Activated naive CD8-positive, alpha-beta T cell (primary cell): ENCODE results near the gene PXN.
"Not testable (repeated sequence)": the region's sequence is repeated elsewhere in the genome, so short reads cannot be mapped to it uniquely, and the experiment has no call there.

Source experiments
- H3K27ac Mint-ChIP-seq: one replicate; pipeline ENCODE4 v1.8.0; 2021; ENCODE audit warnings: mixed read lengths
- H3K27me3 Mint-ChIP-seq: one replicate; pipeline ENCODE4 v1.8.0; 2021; ENCODE audit warnings: mixed read lengths
- H3K36me3 Mint-ChIP-seq: one replicate; pipeline ENCODE4 v1.8.0; 2021; ENCODE audit warnings: mixed read lengths
- H3K4me1 Mint-ChIP-seq: one replicate; pipeline ENCODE4 v1.8.0; 2021; ENCODE audit warnings: low read depth, mixed read lengths
- H3K4me3 Mint-ChIP-seq: one replicate; pipeline ENCODE4 v1.8.0; 2021; ENCODE audit warnings: mild to moderate bottlenecking, mixed read lengths
- H3K9me3 Mint-ChIP-seq: one replicate; pipeline ENCODE4 v1.8.0; 2021; ENCODE audit warnings: low read depth, mixed read lengths

PXN gene

DNA sequence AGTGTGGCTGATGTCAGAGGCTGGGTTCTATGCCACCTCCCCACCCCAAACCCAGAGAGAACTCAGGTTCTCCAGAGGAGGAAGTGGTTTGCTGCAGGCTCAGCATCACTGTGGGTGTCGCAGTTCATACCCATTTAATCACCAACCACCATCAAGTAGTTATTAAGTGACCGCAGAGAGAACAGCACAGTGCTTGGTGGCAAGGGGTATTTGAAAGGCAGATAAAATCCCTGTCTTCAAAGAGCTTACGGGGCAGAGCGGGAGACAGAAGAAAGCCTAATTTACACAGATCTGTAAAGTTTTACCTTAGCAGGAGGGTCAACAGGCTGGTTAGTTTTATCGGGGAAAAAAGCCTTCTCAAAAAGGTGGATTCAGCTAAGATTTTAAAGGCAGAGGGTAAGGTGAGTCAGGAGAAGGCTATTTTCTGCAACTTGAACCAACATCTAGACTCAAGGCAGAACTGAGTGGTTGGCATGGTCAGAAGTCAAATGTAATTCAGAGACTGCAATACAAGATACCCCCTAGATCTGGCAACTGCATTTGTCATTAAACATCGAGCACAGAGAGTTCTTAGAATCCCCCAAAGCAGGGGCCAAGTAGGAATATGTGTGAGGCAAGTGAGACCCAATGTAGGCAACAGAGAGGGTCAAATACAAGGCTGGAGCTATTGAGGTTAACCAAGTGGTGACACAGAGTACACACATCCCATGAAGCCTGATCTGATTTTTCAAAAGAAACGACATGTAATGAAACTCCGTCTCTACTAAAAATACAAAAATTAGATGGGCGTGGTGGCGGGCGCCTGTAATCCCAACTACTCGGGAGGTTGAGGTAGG is 13.2 kb downstream of the PXN start:
- H3K27me3 Mint-ChIP-seq = no peaks in the 10 kb centered on the region
- H3K4me3 Mint-ChIP-seq = peak overlapping the region; percentile 78
- no peaks in the 10 kb centered on the region for H3K9me3 Mint-ChIP-seq
- H3K36me3 Mint-ChIP-seq = peaks cover 9% of the 10 kb centered on the region
- peaks cover 86% of the 10 kb centered on the region for H3K4me1 Mint-ChIP-seq
- peak overlapping the region; percentile 86 for H3K27ac Mint-ChIP-seq

DNA sequence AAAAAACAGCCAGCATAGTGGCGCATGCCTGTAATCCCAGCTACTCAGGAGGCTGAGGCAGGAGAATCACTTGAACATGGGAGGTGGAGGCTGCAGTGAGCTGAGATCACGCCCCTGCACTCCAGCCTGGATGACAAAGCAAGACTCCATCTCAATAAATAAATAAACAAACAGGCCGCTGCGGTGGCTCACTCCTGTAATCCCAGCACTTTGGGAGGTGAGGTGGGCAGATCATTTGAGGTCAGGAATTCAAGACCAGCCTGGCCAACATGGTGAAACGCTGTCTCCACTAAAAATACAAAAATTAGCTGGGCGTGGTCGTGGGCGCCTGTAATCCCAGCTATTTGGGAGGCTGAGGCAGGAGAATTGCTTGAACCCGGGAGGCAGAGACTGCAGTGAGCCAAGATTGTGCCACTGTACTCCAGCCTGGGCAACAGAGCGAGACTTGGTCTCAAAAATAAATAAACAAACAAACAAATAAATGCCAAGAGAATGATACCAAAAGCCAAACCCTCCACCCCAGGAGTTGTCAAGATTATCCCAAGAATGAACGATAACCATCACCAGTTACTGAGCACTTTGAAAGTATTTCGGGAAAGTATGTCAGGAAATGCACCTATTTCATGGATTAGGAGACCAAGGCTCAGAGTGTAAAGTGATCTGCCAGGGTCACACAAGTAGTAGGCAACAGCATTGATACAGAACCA is 14.0 kb downstream of the PXN start:
- H3K9me3 Mint-ChIP-seq, H3K27me3 Mint-ChIP-seq, H3K36me3 Mint-ChIP-seq: not testable (repeated sequence)
- Mint-ChIP-seq H3K4me3 (peak overlapping the region; percentile 78), H3K27ac (peak overlapping the region; percentile 86), H3K4me1 (peaks cover 86% of the 10 kb centered on the region)

DNA sequence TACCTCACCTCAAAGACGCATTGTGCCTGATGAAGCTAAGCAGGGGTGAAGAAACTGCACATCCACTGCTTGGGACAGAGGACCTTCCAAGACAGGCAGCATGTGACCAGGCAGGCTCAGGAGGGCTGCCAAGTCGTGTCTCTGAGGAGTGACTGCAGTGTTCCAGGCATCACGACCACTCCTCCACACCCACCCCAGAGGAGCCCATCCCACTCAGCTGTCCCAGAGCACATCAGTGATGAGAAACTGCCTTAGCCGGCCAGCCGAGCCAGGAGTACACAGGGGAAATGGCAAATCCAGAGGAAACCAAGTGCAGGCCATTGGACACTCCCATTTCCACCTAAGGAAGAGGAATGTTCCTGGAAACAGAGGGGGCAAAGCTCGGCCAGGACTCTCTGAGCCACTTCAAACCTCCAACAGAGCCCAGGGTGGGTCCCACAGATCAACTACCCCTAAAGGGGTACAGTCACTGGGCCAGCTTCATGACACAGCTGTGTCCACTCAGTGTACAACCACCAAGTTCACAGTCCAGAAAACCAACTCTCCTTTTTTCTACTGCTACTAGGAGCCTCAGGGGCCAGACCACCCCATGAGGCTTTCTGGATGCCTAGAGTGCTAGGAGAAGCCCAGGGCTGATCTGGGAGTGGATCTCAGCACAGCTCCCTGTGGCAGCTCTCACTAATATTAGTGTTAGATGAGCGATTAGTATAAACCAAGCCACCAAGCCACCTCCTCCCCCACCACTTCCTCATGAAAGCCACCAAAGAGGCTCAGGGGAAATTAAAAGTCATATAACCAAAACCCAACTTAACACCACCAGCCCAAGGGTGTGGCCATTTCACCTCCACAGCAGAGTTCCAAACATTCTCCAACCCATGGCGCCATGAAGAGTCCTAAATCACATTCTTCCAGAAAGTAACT is 15.4 kb downstream of the PXN start:
- Mint-ChIP-seq H3K27ac (peak overlapping the region; percentile 80), H3K4me3 (peak overlapping the region; percentile 70), H3K36me3 (peaks cover 9% of the 10 kb centered on the region), H3K9me3 (no peaks in the 10 kb centered on the region), H3K27me3 (no peaks in the 10 kb centered on the region), H3K4me1 (peaks cover 82% of the 10 kb centered on the region)

DNA sequence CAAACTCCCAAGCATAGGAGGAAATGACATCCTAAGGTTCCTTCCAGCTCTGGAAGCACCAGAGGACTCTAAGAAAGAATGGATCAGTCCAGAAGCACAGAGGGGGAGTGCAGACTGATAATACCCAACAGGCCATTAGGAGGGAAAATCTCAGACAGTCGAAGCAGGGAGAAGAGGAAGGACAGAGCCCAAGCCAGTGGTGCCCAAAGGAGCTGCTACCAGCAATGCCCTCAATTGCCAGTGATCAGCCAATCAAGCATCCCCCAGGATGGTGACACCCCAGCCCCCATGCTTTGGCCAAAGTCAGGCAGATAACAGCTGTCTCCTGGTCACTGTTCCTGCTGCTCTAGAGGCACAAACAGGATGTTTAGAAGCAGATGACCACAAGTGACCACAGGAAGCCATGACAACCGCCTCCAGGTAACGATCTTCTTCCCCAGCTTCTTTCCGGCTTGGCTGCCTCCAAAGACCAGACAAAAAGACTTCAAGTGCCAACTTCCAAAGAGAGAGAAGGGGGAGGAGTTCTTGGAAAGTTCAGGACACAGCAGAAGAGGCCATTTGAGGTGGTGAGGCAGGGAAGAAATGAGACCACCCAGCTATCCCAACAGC is 16.2 kb downstream of the PXN start:
- Mint-ChIP-seq H3K36me3 (peaks cover 5% of the 10 kb centered on the region), H3K9me3 (no peaks in the 10 kb centered on the region), H3K4me1 (peaks cover 77% of the 10 kb centered on the region), H3K27me3 (no peaks in the 10 kb centered on the region), H3K4me3 (peak overlapping the region; percentile 70), H3K27ac (peak overlapping the region; percentile 46)

DNA sequence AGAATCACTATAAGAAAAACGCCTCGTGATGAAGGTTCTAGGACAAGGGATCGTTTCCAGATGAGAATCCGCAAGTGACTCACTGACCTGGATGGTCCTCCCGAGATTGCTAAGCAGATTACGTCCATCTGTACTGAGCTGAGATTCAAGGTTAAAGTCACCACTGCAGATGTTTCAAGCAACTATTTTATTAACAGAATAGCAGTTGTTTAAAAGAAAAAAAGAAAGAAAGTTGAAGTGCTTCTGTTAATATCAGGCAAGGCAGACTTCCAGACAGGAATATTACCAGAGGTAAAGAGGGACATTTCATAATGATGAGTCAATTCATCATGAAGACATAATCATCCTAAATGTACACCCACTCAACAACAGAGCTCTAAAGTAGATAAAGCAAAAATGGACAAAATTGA is 17.9 kb downstream of the PXN start:
- peaks cover 3% of the 10 kb centered on the region for H3K36me3 Mint-ChIP-seq
- peaks cover 76% of the 10 kb centered on the region for H3K4me1 Mint-ChIP-seq
- no peaks in the 10 kb centered on the region for H3K27me3 Mint-ChIP-seq
- no peaks in the 10 kb centered on the region for H3K9me3 Mint-ChIP-seq
- peak overlapping the region; percentile 30 for H3K4me3 Mint-ChIP-seq
- peak overlapping the region; percentile 64 for H3K27ac Mint-ChIP-seq

DNA sequence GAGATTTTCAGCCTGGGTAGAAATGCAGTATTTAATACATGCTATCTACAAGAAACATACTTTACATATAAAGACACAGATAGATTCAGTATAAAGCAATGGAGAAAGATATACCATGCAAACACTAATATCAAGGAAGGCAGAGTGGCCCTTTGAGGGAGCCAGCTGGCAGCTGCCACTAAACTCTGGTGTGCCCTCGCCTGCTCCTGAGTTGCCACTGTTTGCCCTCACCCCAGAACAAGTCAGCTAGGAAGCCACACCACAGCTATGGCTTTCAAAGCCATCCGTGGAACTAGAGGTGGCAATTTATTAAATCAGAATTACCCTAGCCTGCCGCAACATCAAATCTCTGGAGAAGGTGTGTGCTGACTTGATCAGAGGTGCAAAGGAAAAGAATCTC is 18.3 kb downstream of the PXN start:
- H3K4me3 Mint-ChIP-seq = peak overlapping the region; percentile 30

DNA sequence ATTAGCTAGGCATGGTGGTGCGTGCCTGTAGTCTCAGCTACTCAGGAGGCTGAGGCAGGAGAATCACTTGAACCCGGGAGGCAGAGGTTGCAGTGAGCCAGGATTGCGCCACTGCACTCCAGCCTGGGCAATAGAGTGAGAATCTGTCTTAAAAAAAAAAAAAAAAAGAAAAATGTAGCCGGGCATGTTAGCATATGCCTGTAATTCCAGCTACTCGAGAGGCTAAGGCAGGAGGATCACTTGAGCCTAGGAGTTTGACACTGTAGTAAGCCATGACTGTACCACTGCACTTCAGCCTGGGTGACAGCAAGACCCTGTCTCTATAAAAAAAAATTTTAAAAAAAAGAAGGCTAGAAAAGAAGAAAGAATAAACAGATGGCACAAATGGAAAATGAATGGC is 18.8 kb downstream of the PXN start:
- H3K36me3 Mint-ChIP-seq, H3K4me3 Mint-ChIP-seq, H3K27me3 Mint-ChIP-seq, H3K27ac Mint-ChIP-seq, H3K9me3 Mint-ChIP-seq: not testable (repeated sequence)
- H3K4me1 Mint-ChIP-seq = peaks cover 74% of the 10 kb centered on the region

More for the DNA sequence above, 18.3 kb downstream of the PXN start:
- Mint-ChIP-seq H3K9me3 (no peaks in the 10 kb centered on the region), H3K27ac (peak overlapping the region; percentile 2), H3K36me3 (peaks cover 3% of the 10 kb centered on the region), H3K4me1 (peaks cover 75% of the 10 kb centered on the region), H3K27me3 (no peaks in the 10 kb centered on the region)

DNA sequence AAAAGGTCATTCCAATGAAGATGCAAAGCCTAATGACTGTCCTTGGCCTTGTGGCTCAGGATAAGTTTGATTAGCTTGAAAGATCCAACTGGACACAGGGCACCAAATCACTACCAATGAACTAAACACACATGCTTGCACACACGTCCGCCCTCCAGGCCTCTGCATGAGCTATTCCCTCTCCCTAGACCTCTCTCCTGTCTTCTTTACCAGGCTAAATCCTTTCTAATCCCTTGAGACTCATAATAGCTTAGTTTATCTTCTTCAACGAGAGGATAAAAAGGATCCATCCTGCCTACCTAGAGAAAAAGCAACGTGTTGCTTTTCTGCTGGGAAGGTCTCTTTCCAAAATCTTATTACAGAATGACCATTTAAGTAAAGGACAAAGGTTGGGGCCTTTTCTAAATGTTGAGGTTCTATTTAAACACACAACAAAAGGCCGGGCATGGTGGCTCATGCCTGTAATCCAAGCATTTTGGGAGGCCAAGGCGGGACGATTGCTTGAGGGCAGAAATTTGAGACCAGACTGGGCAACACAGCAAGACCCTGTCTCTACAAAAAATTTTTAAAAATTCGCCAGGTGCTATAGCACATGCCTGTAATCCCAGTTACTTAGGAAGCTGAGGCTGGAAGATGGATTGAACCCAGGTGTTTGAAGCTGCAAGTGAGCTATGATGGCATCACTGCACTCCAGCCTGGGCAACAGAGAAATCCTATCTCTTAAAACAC is 22.4 kb downstream of the PXN start:
- no peaks in the 10 kb centered on the region for H3K27me3 Mint-ChIP-seq
- H3K27ac Mint-ChIP-seq = no peak overlapping the region
- no peaks in the 10 kb centered on the region for H3K9me3 Mint-ChIP-seq
- H3K4me1 Mint-ChIP-seq = peaks cover 70% of the 10 kb centered on the region
- peaks cover 3% of the 10 kb centered on the region for H3K36me3 Mint-ChIP-seq
- no peak overlapping the region for H3K4me3 Mint-ChIP-seq

DNA sequence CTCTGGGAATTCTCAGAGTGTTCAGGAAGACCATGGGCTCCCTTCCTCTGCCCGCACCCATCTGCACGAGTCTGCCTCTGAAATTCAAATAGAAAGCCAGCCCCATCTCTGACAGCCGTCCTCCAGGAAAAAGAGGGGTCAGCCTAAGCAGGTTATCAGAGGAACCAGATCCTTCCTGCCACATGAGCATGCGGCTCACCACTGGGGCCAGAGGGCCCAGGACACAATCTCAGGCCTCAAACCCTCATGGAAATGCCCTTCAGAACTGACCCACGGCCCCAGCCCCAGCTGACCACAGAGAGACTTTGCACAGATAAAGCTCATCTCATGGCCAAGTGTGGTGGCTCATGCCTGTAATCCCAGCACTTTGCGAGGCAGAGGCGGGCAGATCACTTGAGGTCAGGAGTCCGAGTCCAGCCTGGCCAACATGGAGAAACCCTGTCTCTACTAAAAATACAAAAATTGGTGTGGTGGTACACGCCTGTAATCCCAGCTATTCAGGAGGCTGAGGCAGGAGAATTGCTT is 23.2 kb downstream of the PXN start:
- Mint-ChIP-seq H3K4me1 (peaks cover 68% of the 10 kb centered on the region), H3K27me3 (no peaks in the 10 kb centered on the region), H3K9me3 (no peaks in the 10 kb centered on the region), H3K4me3 (no peak overlapping the region), H3K36me3 (no peaks in the 10 kb centered on the region), H3K27ac (no peak overlapping the region)

DNA sequence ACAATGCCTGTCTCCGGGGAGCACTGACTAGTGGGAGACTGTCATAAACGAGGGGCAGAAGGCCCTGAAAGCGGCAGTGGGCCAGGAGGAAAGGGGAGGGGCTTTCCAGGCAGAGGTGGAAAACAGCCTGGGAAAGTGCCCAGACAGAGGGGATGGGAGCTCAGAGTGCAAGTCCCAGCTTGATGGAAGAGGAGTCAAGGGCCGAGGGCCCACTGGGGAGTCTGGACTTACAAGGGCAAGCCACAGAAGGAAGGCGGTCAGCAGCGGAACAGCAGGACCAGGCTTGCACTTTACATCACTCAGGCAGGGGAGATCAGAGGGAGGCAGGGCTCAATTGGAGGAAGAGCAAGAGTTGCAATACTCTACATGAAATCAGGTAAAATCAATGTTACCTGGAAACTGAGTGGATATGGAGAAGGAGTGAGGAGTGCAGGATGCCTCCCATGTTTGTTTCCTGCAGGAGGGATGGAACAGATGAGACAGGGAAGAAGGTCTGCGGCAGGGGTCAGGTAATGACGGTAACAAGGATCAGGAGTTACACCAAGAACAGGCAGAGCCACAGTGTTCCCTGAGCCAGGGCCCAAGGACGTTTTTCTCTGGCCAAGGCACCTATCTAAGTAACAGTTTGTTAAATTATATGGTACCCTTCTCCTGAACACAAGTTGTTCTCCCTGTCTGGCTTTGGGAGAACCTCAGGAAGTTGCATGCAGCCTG is 23.8 kb downstream of the PXN start:
- no peak overlapping the region for H3K27ac Mint-ChIP-seq
- H3K27me3 Mint-ChIP-seq = no peaks in the 10 kb centered on the region
- H3K4me1 Mint-ChIP-seq = peaks cover 66% of the 10 kb centered on the region
- H3K9me3 Mint-ChIP-seq = no peaks in the 10 kb centered on the region
- no peaks in the 10 kb centered on the region for H3K36me3 Mint-ChIP-seq
- H3K4me3 Mint-ChIP-seq = peak overlapping the region; percentile 0

DNA sequence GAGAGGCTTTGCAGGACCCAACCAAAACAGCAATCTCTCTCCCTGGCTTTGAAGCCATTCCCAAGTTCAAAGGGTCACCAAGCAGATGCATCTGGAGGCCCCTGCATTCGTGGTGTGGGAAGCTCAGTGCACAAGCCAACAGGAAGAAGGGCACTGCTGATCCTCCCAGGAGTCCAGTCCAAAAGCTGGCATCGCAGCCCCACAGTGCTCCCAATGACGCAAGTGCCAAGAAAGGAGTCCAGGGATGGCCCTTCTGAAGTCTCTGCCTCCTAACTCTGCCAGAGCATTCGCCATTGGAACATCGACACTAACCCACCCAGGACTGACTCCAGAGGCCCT is 25.1 kb downstream of the PXN start:
- no peaks in the 10 kb centered on the region for H3K9me3 Mint-ChIP-seq
- no peaks in the 10 kb centered on the region for H3K36me3 Mint-ChIP-seq
- no peak overlapping the region for H3K27ac Mint-ChIP-seq
- H3K27me3 Mint-ChIP-seq = no peaks in the 10 kb centered on the region
- H3K4me1 Mint-ChIP-seq = peaks cover 73% of the 10 kb centered on the region
- H3K4me3 Mint-ChIP-seq = no peak overlapping the region

DNA sequence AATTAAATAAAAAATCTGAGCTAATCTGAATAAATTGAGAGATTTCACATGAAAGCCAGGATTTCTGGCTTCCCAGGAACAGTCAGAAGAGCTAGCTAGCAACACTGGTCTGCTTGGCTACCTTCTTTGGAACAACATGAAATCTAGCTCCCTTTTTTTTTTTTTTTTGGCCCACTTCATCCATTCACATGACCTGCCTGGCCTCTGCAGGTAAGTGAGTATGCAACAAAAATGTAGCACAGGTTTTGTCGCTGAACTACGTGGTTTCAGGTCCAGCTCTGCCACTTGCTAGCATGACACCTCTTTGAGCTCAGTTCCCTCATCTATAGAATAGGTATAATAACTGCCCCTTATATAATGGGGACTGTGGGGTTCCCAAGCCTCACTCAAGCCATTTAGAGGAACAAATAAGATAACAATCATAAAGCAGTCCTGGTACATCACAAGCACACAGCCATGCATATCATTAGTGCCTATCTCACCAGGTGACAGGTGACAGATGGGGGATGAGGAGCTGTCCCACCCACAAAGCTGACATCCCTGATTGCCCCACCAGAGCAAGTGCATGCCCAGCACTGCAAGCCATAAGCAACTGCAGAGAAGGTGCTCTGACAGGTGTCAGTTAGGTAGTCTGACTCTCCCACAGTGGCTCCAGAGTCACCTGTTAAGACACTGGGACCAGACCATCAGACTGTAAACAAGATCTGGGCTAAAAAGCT is 25.6 kb downstream of the PXN start:
- Mint-ChIP-seq H3K9me3 (no peaks in the 10 kb centered on the region), H3K4me3 (no peak overlapping the region), H3K36me3 (no peaks in the 10 kb centered on the region), H3K27me3 (no peaks in the 10 kb centered on the region), H3K4me1 (peaks cover 74% of the 10 kb centered on the region), H3K27ac (peak overlapping the region; percentile 58)

DNA sequence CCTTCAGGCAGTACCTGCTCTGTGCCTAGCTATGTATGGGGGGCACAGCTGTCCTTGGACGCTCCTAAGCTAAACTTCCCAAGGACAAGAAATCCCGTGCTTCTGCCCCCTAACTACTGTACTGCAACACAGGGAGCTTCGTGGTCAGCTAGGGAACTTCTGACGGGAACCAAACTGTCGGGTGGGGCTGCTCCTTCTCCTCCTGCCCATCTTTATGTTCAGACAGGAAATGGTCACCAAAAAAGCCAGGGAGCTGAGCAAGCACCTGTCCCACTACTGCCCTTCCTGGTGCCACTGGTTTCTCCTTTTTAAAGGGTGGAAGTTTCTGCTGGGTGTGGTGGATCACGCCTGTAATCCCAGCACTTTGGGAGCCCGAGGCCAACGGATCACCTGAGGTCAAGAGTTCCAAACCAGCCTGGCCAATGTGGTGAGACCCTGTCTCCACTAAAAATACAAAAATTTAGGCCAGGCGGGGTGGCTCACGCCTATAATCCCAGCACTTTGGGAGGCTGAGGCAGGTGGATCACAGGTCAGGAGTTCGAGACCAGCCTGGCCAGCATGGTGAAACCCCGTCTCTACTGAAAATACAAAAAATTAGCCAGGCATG is 26.6 kb downstream of the PXN start:
- Mint-ChIP-seq H3K9me3 (no peaks in the 10 kb centered on the region), H3K27me3 (no peaks in the 10 kb centered on the region), H3K4me1 (peaks cover 76% of the 10 kb centered on the region), H3K4me3 (no peak overlapping the region), H3K36me3 (no peaks in the 10 kb centered on the region), H3K27ac (no peak overlapping the region)
